Peyer's patch (tissue), 4 donors: ENCODE measurements around the gene ENDOU. TPM values are rescaled to one million over a fixed set of nuclear protein-coding genes. Genes with fewer than 3 reads are reported as not detected.

Source experiments
- total RNA-seq, 4 donors: library from RNA; depleted of rRNA; stranded (reverse); fragments of >200 nt; gene quantifications; one replicate each; pipeline ENCODE4 v1.1.0, GENCODE V29; 2016

The ENDOU gene
- total RNA-seq, 4 donors from 2014 or later, result not detected

Other genes with a start within 250 kb of the ENDOU start
- 10 to 100 TPM in 3 of 4 donors, 1 to 10 TPM in 1; 5.4 to 33.8 (median 13.3) TPM for gene RPAP3, start 19.5 kb downstream of the ENDOU start, total RNA-seq
- 10 to 100 TPM in 3 of 4 donors, 1 to 10 TPM in 1; 4.9 to 33.0 (median 16.9) TPM for gene RAPGEF3, start 33.4 kb upstream of the ENDOU start, total RNA-seq
- gene SLC48A1, start 47.7 kb upstream of the ENDOU start, total RNA-seq, result 10 to 100 TPM; 14.9 to 21.5 (median 15.9) TPM
- 10 to 100 TPM in 3 of 4 donors, 1 to 10 TPM in 1; 9.8 to 80.9 (median 36.8) TPM for gene HDAC7, start 94.4 kb upstream of the ENDOU start, total RNA-seq
- gene VDR, start 179.5 kb upstream of the ENDOU start, total RNA-seq, result 100 to 1,000 TPM in 3 of 4 donors, 10 to 100 TPM in 1; 75.1 to 193 (median 156) TPM
- gene TMEM106C, start 238.1 kb upstream of the ENDOU start, total RNA-seq, result 100 to 1,000 TPM in 3 of 4 donors, 10 to 100 TPM in 1; 80.9 to 326 (median 241) TPM